DOHH2 (cell line): ENCODE data around the gene CST8.

ENCODE experiments used
- H3F3A ChIP-seq: fragments of 200-600 bp; sonication (generic), shearing (Covaris generic); 2 replicates; pipeline ENCODE4 v1.6.0; 2016; ENCODE audit warnings: antibody characterized with exemption, mild to moderate bottlenecking; ENCODE audit not compliant: control insufficient read depth, insufficient read depth
- H3K27ac ChIP-seq: fragments of 200-600 bp; sonication (generic); 2 replicates; pipeline ENCODE4 v1.5.1; 2014; ENCODE audit warnings: low read depth, mild to moderate bottlenecking, low read length, moderate library complexity
- H3K27me3 ChIP-seq: fragments of 200-600 bp; sonication (generic); 2 replicates; pipeline ENCODE4 v1.6.1; 2014; ENCODE audit warnings: mild to moderate bottlenecking, low read length, mixed read lengths; ENCODE audit not compliant: control insufficient read depth
- H3K36me3 ChIP-seq: fragments of 200-600 bp; sonication (generic); 2 replicates; pipeline ENCODE4 v1.6.1; 2014; ENCODE audit warnings: mild to moderate bottlenecking, low read length, moderate library complexity, mixed read lengths; ENCODE audit not compliant: control insufficient read depth
- H3K4me1 ChIP-seq: fragments of 200-600 bp; sonication (generic); 2 replicates; pipeline ENCODE4 v1.6.1; 2014; ENCODE audit warnings: mild to moderate bottlenecking, low read length, mixed read lengths; ENCODE audit not compliant: control insufficient read depth
- H3K4me2 ChIP-seq: fragments of 200-600 bp; sonication (generic); 2 replicates; pipeline ENCODE4 v1.6.0; 2014; ENCODE audit warnings: mild to moderate bottlenecking, low read length, moderate library complexity
- H3K4me3 ChIP-seq: fragments of 200-600 bp; sonication (generic); 2 replicates; pipeline ENCODE4 v1.5.1; 2014; ENCODE audit warnings: mild to moderate bottlenecking, low read length, mixed read lengths
- H3K79me2 ChIP-seq: fragments of 200-600 bp; sonication (generic); 2 replicates; pipeline ENCODE4 v1.6.1; 2014; ENCODE audit warnings: mild to moderate bottlenecking, low read length, mixed read lengths; ENCODE audit not compliant: control insufficient read depth
- H3K9me2 ChIP-seq: fragments of 200-600 bp; sonication (generic); replicated peaks from 2 replicates; pipeline ENCODE4 v1.6.1; 2014; ENCODE audit warnings: mild to moderate bottlenecking, low read length, mixed read lengths; ENCODE audit not compliant: control insufficient read depth
- H3K9me3 ChIP-seq: fragments of 200-600 bp; sonication (generic); 2 replicates; pipeline ENCODE4 v1.6.1; 2014; ENCODE audit warnings: antibody characterized with exemption, low read length, mixed read lengths; ENCODE audit not compliant: control insufficient read depth, insufficient read depth
- H4K20me1 ChIP-seq: fragments of 200-600 bp; sonication (generic); 2 replicates; pipeline ENCODE4 v1.6.0; 2014; ENCODE audit warnings: low read depth, mild to moderate bottlenecking, antibody characterized with exemption, low read length, moderate library complexity; ENCODE audit not compliant: control insufficient read depth, insufficient read depth
- CTCF ChIP-seq: fragments of 200-600 bp; sonication (generic); IDR thresholded peaks from one replicate; pipeline ENCODE4 v1.5.1; 2014; ENCODE audit warnings: antibody characterized with exemption, mild to moderate bottlenecking, low read depth, low read length; ENCODE audit not compliant: poor library complexity, severe bottlenecking
- EZH2phosphoT487 ChIP-seq: fragments of 200-600 bp; sonication (generic); IDR thresholded peaks from 2 replicates; pipeline ENCODE4 v1.6.1; 2017; ENCODE audit warnings: borderline replicate concordance, mild to moderate bottlenecking, antibody characterized with exemption, low read length, moderate library complexity, mixed read lengths

Gene CST8

DNA sequence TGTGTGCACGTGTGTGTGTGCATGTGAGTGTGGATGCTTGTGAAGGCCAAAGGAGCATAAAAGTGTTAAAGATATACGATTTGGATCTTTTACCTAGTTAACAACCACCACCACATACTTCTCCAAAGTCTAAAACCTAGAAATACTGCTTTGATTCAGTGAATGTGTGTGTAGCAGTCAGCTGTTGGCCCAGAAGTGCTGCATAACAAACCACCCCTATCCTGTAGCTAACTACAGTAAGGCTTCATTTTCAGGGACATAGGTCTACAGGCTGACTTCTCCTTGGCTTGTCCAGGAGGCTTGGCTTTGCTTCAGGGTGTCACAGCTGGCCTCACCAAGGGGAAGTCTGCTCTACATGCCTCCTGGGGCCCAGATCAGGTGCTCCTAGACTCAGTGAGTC lies 2.4 kb upstream of the CST8 start:
- no peaks in the 10 kb centered on the region for H3K4me1 ChIP-seq
- no peak overlapping the region for H3K4me2 ChIP-seq
- no peaks in the 10 kb centered on the region for H3K79me2 ChIP-seq
- no peak overlapping the region for H3K27ac ChIP-seq
- H3K4me3 ChIP-seq, result no peak overlapping the region
- no peaks in the 10 kb centered on the region for H3K36me3 ChIP-seq
- H3K9me3 ChIP-seq, result no peaks in the 10 kb centered on the region
- no peaks in the 10 kb centered on the region for H3K9me2 ChIP-seq
- TF ChIP-seq CTCF (no peak), EZH2phosphoT487 (no peak)
- H4K20me1 ChIP-seq, result no peaks in the 10 kb centered on the region
- H3K27me3 ChIP-seq, result no peaks in the 10 kb centered on the region; the same call in 1 of the 2 replicates
- H3F3A ChIP-seq, result no peaks in the 10 kb centered on the region

DNA sequence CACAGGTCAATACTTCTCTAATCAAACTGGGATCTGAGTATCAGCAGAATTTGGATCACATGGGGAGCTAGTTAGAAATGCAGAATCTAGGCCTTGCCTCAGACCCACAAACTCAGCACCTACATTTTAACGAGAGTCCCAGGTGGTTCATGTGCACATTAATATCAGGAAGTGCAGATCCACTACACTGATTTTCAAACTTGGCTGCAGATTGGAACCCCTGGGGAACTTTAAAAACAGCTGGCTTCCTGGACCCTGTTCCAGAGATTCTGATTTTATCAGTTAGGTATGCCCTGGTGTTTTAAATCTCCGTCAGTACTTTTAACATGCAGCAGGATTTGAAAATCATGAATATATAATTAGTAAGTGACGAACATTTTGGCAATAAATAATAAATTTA lies 1.9 kb upstream of the CST8 start:
- TF ChIP-seq CTCF (no peak), EZH2phosphoT487 (no peak)
- Histone ChIP-seq H3K79me2 (no peaks in the 10 kb centered on the region), H4K20me1 (no peaks in the 10 kb centered on the region), H3K9me2 (no peaks in the 10 kb centered on the region), H3K4me3 (no peak overlapping the region), H3K27me3 (no peaks in the 10 kb centered on the region; the same call in 1 of the 2 replicates), H3K4me1 (no peaks in the 10 kb centered on the region), H3F3A (no peaks in the 10 kb centered on the region), H3K36me3 (no peaks in the 10 kb centered on the region), H3K9me3 (no peaks in the 10 kb centered on the region), H3K27ac (no peak overlapping the region), H3K4me2 (no peak overlapping the region)

DNA sequence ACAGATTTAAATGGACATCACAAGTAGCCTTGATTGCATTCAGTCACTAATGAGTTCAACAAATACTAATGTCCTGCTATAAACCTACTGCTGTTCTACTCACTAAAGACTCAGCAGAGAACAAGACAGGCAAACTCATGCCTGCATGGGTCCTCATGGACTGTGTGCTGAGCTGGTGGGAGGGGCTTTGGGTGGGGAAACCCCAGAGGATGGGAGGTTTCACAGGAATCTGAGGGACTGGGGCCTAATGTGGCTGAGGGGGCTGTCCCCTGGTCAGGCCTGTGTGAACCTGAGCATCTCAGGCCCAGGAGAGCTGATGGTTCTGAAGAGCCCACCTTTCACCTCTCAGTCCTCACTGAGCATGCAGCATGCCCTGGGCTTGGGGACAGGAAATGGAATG lies 1.4 kb downstream of the CST8 start:
- H3K9me3 ChIP-seq, result no peaks in the 10 kb centered on the region
- H3K27me3 ChIP-seq, result no peaks in the 10 kb centered on the region
- H3K4me3 ChIP-seq, result no peak overlapping the region
- no peak for TF ChIP-seq CTCF
- TF ChIP-seq EZH2phosphoT487, result no peak
- no peaks in the 10 kb centered on the region for H3K79me2 ChIP-seq
- H3K36me3 ChIP-seq, result no peaks in the 10 kb centered on the region
- no peaks in the 10 kb centered on the region for H3K4me1 ChIP-seq
- no peaks in the 10 kb centered on the region for H3F3A ChIP-seq
- H3K4me2 ChIP-seq, result no peak overlapping the region
- H3K27ac ChIP-seq, result no peak overlapping the region
- H4K20me1 ChIP-seq, result no peaks in the 10 kb centered on the region
- H3K9me2 ChIP-seq, result no peaks in the 10 kb centered on the region
